Activated CD4-positive, alpha-beta T cell treated with anti-CD3 and anti-CD28 coated beads, Interleukin-2, amount 50 U/mL, for 48 hours (primary cell): Measurements from ENCODE around the gene PHF23.
A peak's percentile ranks its signal among the peaks of the same experiment; 100 is the strongest.
"Not testable (repeated sequence)": the region's sequence is repeated elsewhere in the genome, so short reads cannot be mapped to it uniquely, and the experiment has no call there.

Experiments
- DNase-seq, 2 experiments: peaks; one replicate each; pipeline ENCODE4 v3.0.0-alpha.2; 2020

PHF23 gene

GRCh38 chr17:7258731-7259554, 19.7 kb upstream of the PHF23 start:
- peak in 1 of 2 experiments; percentile 31 for DNase-seq

GRCh38 chr17:7256766-7257456, 17.7 kb upstream of the PHF23 start:
- DNase-seq = no peak

GRCh38 chr17:7254511-7254910, 15.3 kb upstream of the PHF23 start:
- no peak for DNase-seq

- DNase-seq = no peak
These were observed 13.8 kb upstream of the PHF23 start for GRCh38 chr17:7253082-7253481.

- DNase-seq = peak; percentile 92 to 94
These were observed 13.2 kb upstream of the PHF23 start, which contains the start of gene ELP5 for GRCh38 chr17:7252176-7253043. Gene ELP5, plus strand, starts transcription at chr17:7252215. Its CDS starts 336 bp downstream, at chr17:7252551.

- DNase-seq = peak; percentile 97 to 98
These were observed 12.5 kb upstream of the PHF23 start, which contains the start of gene CTDNEP1 for GRCh38 chr17:7251661-7252175. Gene CTDNEP1, minus strand, starts transcription at chr17:7251734. Its CDS starts 438 bp downstream, at chr17:7251296.

GRCh38 chr17:7250695-7251627, 11.7 kb upstream of the PHF23 start:
- DNase-seq = no peak

- no peak for DNase-seq
These were observed 10.6 kb upstream of the PHF23 start for GRCh38 chr17:7249830-7250229.

- DNase-seq = no peak
These were observed 10.0 kb upstream of the PHF23 start for GRCh38 chr17:7249214-7249613.

GRCh38 chr17:7248796-7249195, 9.5 kb upstream of the PHF23 start:
- no peak for DNase-seq

- no peak for DNase-seq
These were observed 7.5 kb upstream of the PHF23 start for GRCh38 chr17:7246779-7247178.

GRCh38 chr17:7243838-7244237, 4.6 kb upstream of the PHF23 start:
- DNase-seq = not testable (repeated sequence)

- DNase-seq = no peak
These were observed 4.1 kb upstream of the PHF23 start for GRCh38 chr17:7243453-7243729.

GRCh38 chr17:7242717-7243452, 3.6 kb upstream of the PHF23 start:
- DNase-seq = peak; percentile 93 to 95

- peak; percentile 94 to 96 for DNase-seq
These were observed 2.8 kb upstream of the PHF23 start, which contains the start of gene GABARAP for GRCh38 chr17:7241783-7242716. Gene GABARAP, minus strand, starts transcription at chr17:7242449. Its CDS starts 119 bp downstream, at chr17:7242330.

- DNase-seq = no peak
These were observed 2.0 kb upstream of the PHF23 start for GRCh38 chr17:7241090-7241733.

- DNase-seq = no peak
These were observed 1.1 kb upstream of the PHF23 start for GRCh38 chr17:7240375-7240774.

- DNase-seq = no peak
These were observed 702 bp downstream of the PHF23 start for GRCh38 chr17:7238420-7239090.
